HG03064 (cell line): Measurements from ENCODE around the gene FIGLA.

Experiments used
- ATAC-seq: cut with Tn5 transposase; IDR thresholded peaks from one replicate; pipeline ENCODE4 v1.9.1; 2021; ENCODE audit warnings: low read depth; ENCODE audit not compliant: unreplicated experiment

The FIGLA gene

GRCh38 chr2:70776266-70776665 is 14.2 kb downstream of the FIGLA start:
- no peak for ATAC-seq

- no peak for ATAC-seq
Measured at GRCh38 chr2:70775141-70775540, 15.3 kb downstream of the FIGLA start.

DNA sequence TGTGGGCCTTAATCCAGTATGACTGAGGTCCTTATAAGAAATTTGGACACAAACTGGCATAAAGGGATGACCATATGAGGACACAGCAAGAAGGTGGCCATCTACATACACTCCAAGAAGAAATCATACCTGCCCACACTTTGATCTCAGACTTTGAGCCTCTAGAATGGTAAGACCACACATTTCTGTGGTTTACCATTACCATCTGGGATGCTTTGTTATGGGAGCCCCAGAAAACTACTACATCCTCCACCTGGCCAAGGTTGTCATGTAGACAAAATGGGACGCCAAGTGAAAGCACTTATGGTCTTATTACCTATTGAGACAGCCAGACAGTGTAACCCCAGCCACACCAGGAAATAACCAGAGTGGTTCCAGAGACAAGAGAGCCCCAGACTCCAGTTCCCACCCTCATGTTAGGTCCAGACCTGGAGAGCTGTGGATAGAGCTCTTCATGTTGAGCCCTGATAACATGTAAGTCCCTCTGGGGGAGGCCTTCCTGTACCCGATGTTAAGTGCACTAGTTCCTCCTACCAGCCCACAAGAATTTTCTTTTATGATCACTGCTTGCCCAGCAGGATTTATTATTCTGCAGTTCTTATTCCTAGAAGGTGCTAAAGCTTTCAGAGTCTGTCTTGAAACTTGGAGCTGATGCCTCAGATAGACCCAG is 17.8 kb downstream of the FIGLA start:
- no peak for ATAC-seq

DNA sequence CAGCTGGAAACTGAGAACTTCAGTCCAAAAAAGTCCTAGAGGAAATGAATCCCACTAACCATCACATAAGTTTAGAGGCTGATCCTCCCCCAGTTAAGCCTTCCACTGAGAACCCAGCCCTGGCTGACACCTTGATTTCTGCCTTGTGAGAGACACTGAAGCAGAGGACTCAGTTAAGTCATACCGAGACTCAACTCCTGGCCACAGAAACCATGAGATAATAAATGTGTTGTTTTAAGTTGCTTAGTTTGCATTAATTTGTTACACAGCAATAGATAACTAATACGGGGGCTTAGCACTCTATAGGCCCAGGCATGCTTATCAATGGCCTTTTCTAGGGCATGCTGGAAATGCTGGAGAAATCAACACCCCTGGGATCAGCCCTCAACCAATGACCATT is 19.0 kb downstream of the FIGLA start:
- ATAC-seq: no peak

- ATAC-seq: no peak
Measured at GRCh38 chr2:70769450-70769849, 21.0 kb downstream of the FIGLA start.

DNA sequence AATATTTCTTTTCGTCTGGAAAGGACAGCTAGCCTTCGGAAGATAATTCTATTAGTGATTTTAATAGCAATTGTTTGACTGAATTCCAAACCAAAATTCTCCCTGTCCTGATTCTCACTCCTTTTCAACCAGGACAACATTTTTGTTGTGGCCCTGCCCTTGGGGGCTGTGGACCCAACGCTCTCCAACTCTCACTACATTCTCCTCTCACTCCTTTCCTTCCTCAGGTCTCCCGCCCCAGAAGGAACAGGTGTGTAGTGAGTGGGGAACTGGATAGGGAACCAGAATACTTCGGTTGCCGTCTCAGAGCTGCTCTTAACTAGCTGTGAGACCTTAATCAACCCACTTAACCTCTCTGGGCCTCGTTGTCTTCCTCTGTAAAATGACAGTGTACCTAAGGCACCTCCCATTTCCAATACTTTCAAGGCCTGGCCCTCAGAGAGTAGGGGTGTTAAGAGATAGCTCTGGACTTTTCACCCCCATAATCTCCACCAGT is 21.8 kb downstream of the FIGLA start:
- ATAC-seq: no peak

- ATAC-seq: no peak
Measured at GRCh38 chr2:70767699-70768589, 22.5 kb downstream of the FIGLA start, which contains the start of gene ADD2. Gene ADD2, minus strand, starts transcription at chr2:70768200. Its CDS starts 61,792 bp downstream, at chr2:70706408.

GRCh38 chr2:70767079-70767698 is 23.3 kb downstream of the FIGLA start:
- no peak for ATAC-seq

DNA sequence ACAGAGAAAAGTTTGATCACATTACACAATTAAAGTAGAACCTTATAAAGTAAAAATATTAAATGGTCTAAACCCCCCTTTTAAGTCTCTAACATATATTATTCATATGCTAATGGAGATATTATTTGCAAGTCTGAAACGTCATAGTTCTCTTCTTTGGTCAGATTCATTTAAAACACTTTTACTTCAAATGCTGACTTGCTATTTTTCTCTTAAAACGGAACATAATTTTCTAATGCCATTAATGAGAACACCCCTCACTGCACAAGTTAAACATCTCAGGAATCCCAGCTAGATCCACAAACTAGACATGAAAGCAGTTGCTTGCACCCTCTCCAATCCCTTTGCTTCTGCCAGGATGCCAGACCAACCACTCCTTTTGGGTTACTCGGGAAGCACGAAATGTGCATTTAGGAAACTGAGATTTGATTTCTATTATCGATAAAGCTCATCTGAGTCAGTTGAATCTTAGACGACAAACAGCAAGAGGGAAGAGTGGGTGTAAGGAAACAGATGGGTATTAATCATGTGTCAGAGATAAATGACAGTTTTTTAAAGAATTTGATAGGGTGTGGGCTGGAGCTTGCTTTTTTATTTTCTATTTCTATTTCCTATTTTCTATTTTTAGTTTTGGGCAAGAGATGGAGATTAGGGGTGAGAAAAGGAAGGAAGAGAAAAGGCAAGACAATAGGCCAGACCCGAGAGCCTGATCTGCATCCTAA is 23.9 kb downstream of the FIGLA start:
- ATAC-seq: no peak

- ATAC-seq: no peak
Measured at GRCh38 chr2:70765507-70765906, 24.9 kb downstream of the FIGLA start.

GRCh38 chr2:70759446-70759845 is 31.0 kb downstream of the FIGLA start:
- no peak for ATAC-seq

DNA sequence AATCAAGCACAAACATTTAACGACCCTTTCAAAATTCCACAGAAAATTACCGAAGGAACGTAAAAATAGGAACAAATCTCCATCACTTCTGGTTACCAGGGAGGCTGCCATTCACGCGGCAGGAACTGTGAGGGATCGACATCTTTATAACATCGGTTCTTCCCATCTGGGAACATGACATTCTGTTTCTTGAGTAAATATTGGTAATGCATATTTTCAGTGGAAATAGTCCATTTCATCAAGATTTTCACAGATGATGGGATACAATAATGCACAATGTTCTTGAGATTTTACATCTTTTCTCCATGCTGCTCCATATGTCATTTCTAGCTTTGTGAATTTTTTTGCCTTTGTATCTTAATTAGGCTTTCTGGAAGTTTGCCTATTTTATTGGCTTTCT is 32.5 kb downstream of the FIGLA start:
- no peak for ATAC-seq

- ATAC-seq: no peak
Measured at GRCh38 chr2:70757360-70757759, 33.1 kb downstream of the FIGLA start.

- no peak for ATAC-seq
Measured at GRCh38 chr2:70756128-70756527, 34.3 kb downstream of the FIGLA start.

- no peak for ATAC-seq
Measured at GRCh38 chr2:70753902-70754301, 36.5 kb downstream of the FIGLA start.

GRCh38 chr2:70753031-70753430 is 37.4 kb downstream of the FIGLA start:
- ATAC-seq: no peak

DNA sequence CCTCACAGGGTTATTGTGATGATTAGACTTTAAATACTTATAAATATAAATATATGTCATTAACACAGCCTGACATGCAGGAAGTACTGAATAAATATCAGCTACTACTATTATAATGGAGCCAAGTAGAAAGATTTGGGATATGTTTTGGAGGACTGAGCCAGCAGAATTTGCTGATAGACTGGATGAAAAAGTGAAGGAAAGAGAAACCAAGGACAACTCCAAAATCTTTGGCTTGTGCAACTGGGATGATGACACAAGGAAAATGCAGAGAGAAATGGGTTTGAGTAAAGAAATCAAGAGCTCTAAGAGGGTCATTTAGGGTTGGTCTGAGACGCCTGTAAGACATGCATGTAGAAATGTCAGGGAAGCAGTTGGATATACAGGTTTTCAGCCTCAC is 38.0 kb downstream of the FIGLA start:
- ATAC-seq: no peak

GRCh38 chr2:70751881-70752280 is 38.6 kb downstream of the FIGLA start:
- no peak for ATAC-seq

GRCh38 chr2:70750320-70750719 is 40.1 kb downstream of the FIGLA start:
- ATAC-seq: no peak

- no peak for ATAC-seq
Measured at GRCh38 chr2:70748002-70748784, 42.2 kb downstream of the FIGLA start.
